ENCODE data around the gene RGS19. TPM values are rescaled to one million over a fixed set of nuclear protein-coding genes. Genes with fewer than 3 reads are reported as not detected.

RGS19 gene
- total RNA-seq, 1 donor from 2014 or later, result 26.2 TPM

DNA sequence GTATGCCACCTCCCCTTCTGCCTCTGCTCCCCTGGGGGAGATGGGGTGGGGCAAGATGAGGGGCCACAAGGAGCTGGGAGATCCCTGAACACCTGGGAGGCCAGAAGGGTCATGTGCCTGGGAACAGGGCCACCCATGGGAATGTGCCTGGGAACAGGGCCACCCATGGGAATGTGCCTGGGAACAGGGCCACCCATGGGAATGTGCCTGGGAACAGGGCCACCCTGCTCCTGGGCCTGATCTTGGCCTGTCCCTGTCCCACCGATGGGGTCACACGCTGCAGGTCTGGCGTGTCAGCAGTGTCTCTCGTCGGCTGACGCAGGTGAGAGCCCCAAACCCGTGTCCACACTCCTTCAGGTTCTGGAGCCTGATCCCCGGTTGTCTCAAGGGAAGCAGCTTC is 4.4 kb downstream of the RGS19 start:
- peaks cover 4% of the 10 kb centered on the region for H3K27me3 Mint-ChIP-seq (ENCODE audit: unreplicated experiment)

DNA sequence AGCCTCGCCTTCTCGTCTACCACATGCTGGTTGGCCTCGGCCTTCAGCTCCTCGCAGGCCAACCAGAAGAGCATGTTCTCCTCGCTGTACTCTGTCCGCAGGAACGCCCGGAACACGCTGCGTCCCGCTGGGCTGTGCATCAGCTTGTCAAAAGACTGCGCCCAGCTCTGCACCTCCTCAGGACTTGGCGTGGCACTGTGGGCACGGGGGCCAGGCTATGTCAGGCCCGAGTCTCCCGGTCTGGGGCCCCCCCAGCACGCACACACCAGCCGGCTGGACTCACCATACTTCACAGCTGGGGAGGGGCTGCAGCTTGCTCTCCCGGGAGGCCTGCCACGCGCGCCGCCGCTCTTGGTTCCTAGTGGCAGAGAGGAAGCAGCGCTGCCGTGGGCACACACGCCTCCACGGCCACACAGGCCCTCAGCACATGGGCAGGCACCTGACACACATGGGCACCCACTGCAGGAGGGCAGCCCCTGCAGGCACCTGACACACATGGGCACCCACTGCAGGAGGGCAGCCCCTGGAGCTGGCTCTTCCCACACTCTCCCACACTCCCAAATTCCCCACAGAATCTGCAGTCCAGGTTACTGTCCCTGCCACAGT is 5.0 kb downstream of the RGS19 start:
- TF ChIP-seq, protein P1, sequence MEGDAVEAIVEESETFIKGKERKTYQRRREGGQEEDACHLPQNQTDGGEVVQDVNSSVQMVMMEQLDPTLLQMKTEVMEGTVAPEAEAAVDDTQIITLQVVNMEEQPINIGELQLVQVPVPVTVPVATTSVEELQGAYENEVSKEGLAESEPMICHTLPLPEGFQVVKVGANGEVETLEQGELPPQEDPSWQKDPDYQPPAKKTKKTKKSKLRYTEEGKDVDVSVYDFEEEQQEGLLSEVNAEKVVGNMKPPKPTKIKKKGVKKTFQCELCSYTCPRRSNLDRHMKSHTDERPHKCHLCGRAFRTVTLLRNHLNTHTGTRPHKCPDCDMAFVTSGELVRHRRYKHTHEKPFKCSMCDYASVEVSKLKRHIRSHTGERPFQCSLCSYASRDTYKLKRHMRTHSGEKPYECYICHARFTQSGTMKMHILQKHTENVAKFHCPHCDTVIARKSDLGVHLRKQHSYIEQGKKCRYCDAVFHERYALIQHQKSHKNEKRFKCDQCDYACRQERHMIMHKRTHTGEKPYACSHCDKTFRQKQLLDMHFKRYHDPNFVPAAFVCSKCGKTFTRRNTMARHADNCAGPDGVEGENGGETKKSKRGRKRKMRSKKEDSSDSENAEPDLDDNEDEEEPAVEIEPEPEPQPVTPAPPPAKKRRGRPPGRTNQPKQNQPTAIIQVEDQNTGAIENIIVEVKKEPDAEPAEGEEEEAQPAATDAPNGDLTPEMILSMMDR (IDR thresholded peaks at IDR 0.05; ENCODE audit: unreplicated experiment), result no peak
- Mint-ChIP-seq H3K4me1 (ENCODE audit: unreplicated experiment) (no peaks in the 10 kb centered on the region), H3K9me3 (ENCODE audit: unreplicated experiment) (no peaks in the 10 kb centered on the region), H3K27ac (ENCODE audit: unreplicated experiment) (no peak overlapping the region), H3K27me3 (ENCODE audit: unreplicated experiment) (peaks cover 4% of the 10 kb centered on the region), H3K36me3 (ENCODE audit: low read depth, unreplicated experiment) (no peaks in the 10 kb centered on the region), H3K4me3 (ENCODE audit: unreplicated experiment) (no peak overlapping the region)
- no peak for DNase-seq (ENCODE audit: low spot score)

More for the DNA sequence above, 4.4 kb downstream of the RGS19 start:
- no peak for DNase-seq (ENCODE audit: low spot score)
- Mint-ChIP-seq H3K9me3 (ENCODE audit: unreplicated experiment) (no peaks in the 10 kb centered on the region), H3K4me3 (ENCODE audit: unreplicated experiment) (no peak overlapping the region), H3K36me3 (ENCODE audit: low read depth, unreplicated experiment) (no peaks in the 10 kb centered on the region), H3K4me1 (ENCODE audit: unreplicated experiment) (no peaks in the 10 kb centered on the region), H3K27ac (ENCODE audit: unreplicated experiment) (no peak overlapping the region)
- TF ChIP-seq, protein P1 (IDR thresholded peaks at IDR 0.05; ENCODE audit: unreplicated experiment), result no peak

DNA sequence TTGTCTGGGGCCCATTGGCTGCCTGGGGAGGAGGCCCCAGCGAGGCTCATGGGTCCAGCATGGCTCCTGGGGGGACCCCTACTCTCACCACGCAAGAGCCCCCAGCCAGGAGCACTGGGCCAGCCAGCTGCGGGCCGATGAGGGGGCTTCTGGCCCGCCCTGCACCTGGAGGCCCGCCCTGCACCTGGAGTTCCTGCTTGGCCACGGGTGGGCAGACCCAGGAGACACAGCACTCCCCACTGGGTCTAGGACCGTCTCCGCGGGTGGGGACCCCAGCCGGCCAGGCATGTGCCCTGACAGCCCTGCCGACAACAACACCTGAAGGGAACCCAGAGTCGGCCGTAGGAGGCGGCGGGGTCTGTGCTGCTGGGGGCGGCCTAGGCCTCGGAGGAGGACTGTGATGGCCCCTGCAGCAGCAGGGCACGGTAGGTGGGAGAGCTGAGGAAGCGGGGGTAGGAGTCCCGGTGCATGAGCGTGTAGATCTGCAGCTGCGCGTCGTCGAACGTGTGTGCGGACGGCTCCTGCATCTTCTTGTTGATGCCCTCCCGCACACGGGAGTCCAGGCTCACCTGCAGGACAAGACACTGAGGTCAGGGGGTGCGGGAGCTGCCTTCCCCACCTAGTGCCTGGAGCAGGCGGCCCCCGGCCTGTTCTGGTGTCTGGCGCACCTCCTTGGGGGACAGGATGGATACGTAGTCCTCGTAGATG is 5.7 kb downstream of the RGS19 start:
- TF ChIP-seq, protein P1 (IDR thresholded peaks at IDR 0.05; ENCODE audit: unreplicated experiment), result no peak
- H3K4me1 Mint-ChIP-seq (ENCODE audit: unreplicated experiment), result no peaks in the 10 kb centered on the region

DNA sequence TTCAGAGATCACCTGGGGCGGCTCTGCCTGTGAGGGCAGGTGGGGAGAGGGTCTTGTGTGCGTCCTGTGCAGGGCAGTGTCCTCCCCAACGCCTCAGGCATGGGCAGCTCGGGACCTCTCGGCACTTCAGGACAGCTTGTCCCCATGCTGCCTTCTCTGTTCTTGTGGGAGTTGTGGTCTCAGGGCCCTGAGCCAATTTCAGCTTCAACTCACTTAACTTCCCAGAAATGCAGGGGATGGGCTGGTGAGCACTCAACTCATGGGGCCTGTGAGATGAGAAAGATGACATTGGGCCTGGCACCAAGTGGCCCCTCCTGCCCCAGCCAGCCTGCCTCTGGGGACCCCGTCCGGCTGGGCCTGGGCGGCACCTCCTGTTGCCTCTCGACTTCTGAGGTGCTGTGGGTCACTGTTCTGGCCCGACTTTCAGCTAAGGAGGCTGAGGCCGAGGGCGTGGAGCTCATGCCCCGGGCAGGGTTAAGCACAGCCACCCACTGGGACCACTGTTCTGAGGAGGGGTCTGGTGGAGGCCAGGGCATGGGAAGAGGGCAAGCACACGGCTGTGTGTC is 6.7 kb downstream of the RGS19 start:
- no peaks in the 10 kb centered on the region for H3K9me3 Mint-ChIP-seq (ENCODE audit: unreplicated experiment)
- TF ChIP-seq, protein P1 (IDR thresholded peaks at IDR 0.05; ENCODE audit: unreplicated experiment), result no peak
- peaks cover 7% of the 10 kb centered on the region for H3K27me3 Mint-ChIP-seq (ENCODE audit: unreplicated experiment)
- no peaks in the 10 kb centered on the region for H3K36me3 Mint-ChIP-seq (ENCODE audit: low read depth, unreplicated experiment)
- DNase-seq (ENCODE audit: low spot score), result no peak
- H3K4me1 Mint-ChIP-seq (ENCODE audit: unreplicated experiment), result no peaks in the 10 kb centered on the region
- H3K27ac Mint-ChIP-seq (ENCODE audit: unreplicated experiment), result no peak overlapping the region
- H3K4me3 Mint-ChIP-seq (ENCODE audit: unreplicated experiment), result no peak overlapping the region

More for the DNA sequence above, 5.7 kb downstream of the RGS19 start:
- Mint-ChIP-seq H3K27ac (ENCODE audit: unreplicated experiment) (no peak overlapping the region), H3K9me3 (ENCODE audit: unreplicated experiment) (no peaks in the 10 kb centered on the region), H3K4me3 (ENCODE audit: unreplicated experiment) (no peak overlapping the region), H3K27me3 (ENCODE audit: unreplicated experiment) (peaks cover 5% of the 10 kb centered on the region), H3K36me3 (ENCODE audit: low read depth, unreplicated experiment) (no peaks in the 10 kb centered on the region)
- no peak for DNase-seq (ENCODE audit: low spot score)

Measured in endothelial cell (in vitro differentiated cells).